Hepatocyte (in vitro differentiated cells): ENCODE data around the gene SREK1IP1.

Source experiments
- CTCF ChIP-seq: fragments of 200-600 bp; sonication (generic); IDR thresholded peaks from 2 replicates; pipeline ENCODE4 v1.5.1; 2016; ENCODE audit warnings: antibody characterized with exemption, mild to moderate bottlenecking; ENCODE audit not compliant: poor library complexity
- EZH2 ChIP-seq: fragments of 200-600 bp; sonication (generic); IDR thresholded peaks from 2 replicates; pipeline ENCODE4 v1.6.1; 2016; ENCODE audit warnings: antibody characterized with exemption, mild to moderate bottlenecking, borderline replicate concordance
- EZH2phosphoT487 ChIP-seq: fragments of 200-600 bp; sonication (generic); IDR thresholded peaks from one replicate; pipeline ENCODE4 v1.6.1; 2018; ENCODE audit warnings: antibody characterized with exemption, mild to moderate bottlenecking, low read depth, moderate library complexity; ENCODE audit not compliant: unreplicated experiment, severe bottlenecking

- TF ChIP-seq CTCF (no peak), EZH2 (no peak), EZH2phosphoT487 (no peak)
Measured at GRCh38 chr5:64773533-64773932, 5.0 kb upstream of the SREK1IP1 start.
